CD1c-positive myeloid dendritic cell (primary cell): Measurements from ENCODE around the gene PRSS36.

Experiments used
- DNase-seq: peaks from one replicate; pipeline ENCODE4 v3.0.0-alpha.2; 2016; ENCODE audit errors: extremely low spot score

Gene PRSS36

GRCh38 chr16:31099860-31100638 is 49.8 kb downstream of the PRSS36 start:
- DNase-seq: no peak

GRCh38 chr16:31094424-31095120 is 55.3 kb downstream of the PRSS36 start, which contains the start of gene VKORC1:
VKORC1 (minus strand) TSS chr16:31094797; CDS start chr16:31094729, 68 bp downstream.
- peak; percentile 97 for DNase-seq

GRCh38 chr16:31094088-31094423 is 55.8 kb downstream of the PRSS36 start:
- no peak for DNase-seq

- DNase-seq: no peak
Observed at GRCh38 chr16:31093132-31093703, 56.6 kb downstream of the PRSS36 start.

GRCh38 chr16:31092330-31092729 is 57.5 kb downstream of the PRSS36 start:
- no peak for DNase-seq

- DNase-seq: no peak
Observed at GRCh38 chr16:31090540-31090939, 59.3 kb downstream of the PRSS36 start.

GRCh38 chr16:31089199-31089598 is 60.7 kb downstream of the PRSS36 start:
- no peak for DNase-seq
